ENCODE results near the gene KCNMB1. TPM values are rescaled to one million over a fixed set of nuclear protein-coding genes. Genes with fewer than 3 reads are reported as not detected.
A peak's percentile ranks its signal among the peaks of the same experiment; 100 is the strongest.

The KCNMB1 gene
- total and polyA plus RNA-seq, 2 experiments from 2014 or later = not detected

DNA sequence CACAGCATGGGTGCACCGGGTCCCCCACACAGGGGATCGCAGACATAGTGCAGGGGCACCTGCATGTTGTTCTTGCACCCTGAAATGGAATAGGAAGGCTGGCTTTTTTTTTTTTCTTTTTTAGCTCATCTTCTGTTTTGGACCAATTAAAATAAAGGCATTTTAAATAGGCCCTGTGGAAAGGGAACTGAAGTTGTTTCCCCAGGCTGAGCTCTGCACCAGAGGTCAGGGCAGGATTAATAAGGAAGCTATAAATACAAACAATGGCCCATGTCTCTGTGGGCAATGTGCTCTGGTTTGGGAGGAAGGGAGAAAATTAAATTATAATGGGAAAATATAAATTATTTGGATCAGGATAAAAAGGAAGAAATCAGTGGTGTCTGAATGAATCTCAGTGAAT lies 21.2 kb upstream of the KCNMB1 start:
- Histone ChIP-seq H3K4me1 (ENCODE audit: insufficient read depth) (no peaks in the 10 kb centered on the region), H3K4me3 (no peak overlapping the region), H3K9me2 (ENCODE audit: insufficient read depth) (no peaks in the 10 kb centered on the region), H3K27ac (no peak overlapping the region), H3K4me2 (ENCODE audit: unreplicated experiment) (no peak overlapping the region), H3K36me3 (ENCODE audit: low read depth) (no peaks in the 10 kb centered on the region), H2AFZ (no peak overlapping the region), H3K9ac (no peak overlapping the region), H3K27me3 (replicated peaks; ENCODE audit: insufficient read depth) (peaks cover 18% of the 10 kb centered on the region; the same call in 1 of the 2 replicates), H3K79me2 (ENCODE audit: insufficient read depth) (no peaks in the 10 kb centered on the region), H3K9me3 (ENCODE audit: low read depth) (no peaks in the 10 kb centered on the region), H3F3A (ENCODE audit: insufficient read depth) (no peaks in the 10 kb centered on the region), H4K20me1 (ENCODE audit: insufficient read depth) (no peaks in the 10 kb centered on the region)
- TF ChIP-seq EZH2 (IDR thresholded peaks at IDR 0.05; ENCODE audit: insufficient read depth, poor library complexity, severe bottlenecking) (no peak), EZH2phosphoT487 (IDR thresholded peaks at IDR 0.05; ENCODE audit: insufficient read depth, low read depth) (no peak)
- in situ Hi-C loops (cut with MboI) = loop anchor here (25.0 kb wide), 1 partner anchor 298 kb away; the partner anchor contains the start of gene FOXI1
- DNase-seq = no peak
- WGBS, 2 experiments (ENCODE audit: low coverage in 1 of 2, low lambda C conversion rate in 2 of 2, missing lambda C conversion rate in 2 of 2) = 70% methylated on average over 2 of the region's 2 CpGs

DNA sequence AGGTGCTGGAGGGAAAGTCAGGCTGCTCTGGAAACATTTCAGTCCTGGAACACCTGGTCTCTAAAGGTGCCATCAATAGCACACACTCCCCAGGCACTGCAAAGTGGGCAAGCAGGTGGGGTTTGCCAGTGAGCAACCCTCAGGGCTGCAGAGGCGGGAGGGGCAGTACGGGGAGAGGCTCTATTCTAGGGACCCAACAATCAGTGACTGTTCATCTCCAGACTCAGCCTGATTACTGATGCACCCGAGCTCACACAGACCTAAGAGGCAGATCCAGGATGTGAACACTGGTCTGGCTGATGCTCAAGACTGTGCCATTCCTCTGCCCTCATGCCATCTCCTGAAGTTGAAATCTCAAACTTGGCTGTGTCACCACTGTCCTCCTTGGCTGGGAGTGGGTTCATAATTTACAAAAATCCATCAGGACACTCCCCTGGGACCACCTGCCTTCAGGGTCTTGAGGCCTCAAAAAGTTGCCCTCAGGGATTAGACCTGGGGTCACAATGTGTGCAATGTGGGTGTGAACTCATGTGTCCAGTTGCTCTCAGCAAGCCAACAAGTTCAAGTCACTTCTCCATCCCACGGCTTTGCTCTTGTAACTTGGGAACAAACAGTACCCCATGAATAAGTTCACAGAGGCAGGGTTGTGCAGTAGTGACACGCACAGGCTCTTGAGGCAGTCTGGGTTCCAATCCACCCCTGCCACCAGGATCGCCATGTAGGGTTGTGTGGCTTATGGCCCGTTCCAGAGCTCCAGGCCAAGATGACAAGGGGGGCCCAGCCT lies 19.9 kb upstream of the KCNMB1 start:
- H3K9me2 ChIP-seq (ENCODE audit: insufficient read depth) = no peaks in the 10 kb centered on the region
- H3K4me3 ChIP-seq = no peak overlapping the region
- no peaks in the 10 kb centered on the region for H4K20me1 ChIP-seq (ENCODE audit: insufficient read depth)
- in situ Hi-C loops (cut with MboI) = loop anchor here (25.0 kb wide), 1 partner anchor 297 kb away; the partner anchor contains the start of gene FOXI1
- no peaks in the 10 kb centered on the region for H3F3A ChIP-seq (ENCODE audit: insufficient read depth)
- H3K27me3 ChIP-seq (replicated peaks; ENCODE audit: insufficient read depth) = peaks cover 21% of the 10 kb centered on the region; the same call in 1 of the 2 replicates
- H3K79me2 ChIP-seq (ENCODE audit: insufficient read depth) = no peaks in the 10 kb centered on the region
- H3K36me3 ChIP-seq (ENCODE audit: low read depth) = no peaks in the 10 kb centered on the region
- H3K4me2 ChIP-seq (ENCODE audit: unreplicated experiment) = no peak overlapping the region
- H2AFZ ChIP-seq = no peak overlapping the region
- 54 to 70% methylated on average over 7 of the region's 7 CpGs for WGBS, 2 experiments (ENCODE audit: low coverage in 1 of 2, low lambda C conversion rate in 2 of 2, missing lambda C conversion rate in 2 of 2)
- no peak overlapping the region for H3K27ac ChIP-seq
- H3K4me1 ChIP-seq (ENCODE audit: insufficient read depth) = no peaks in the 10 kb centered on the region
- no peak for TF ChIP-seq EZH2 (IDR thresholded peaks at IDR 0.05; ENCODE audit: insufficient read depth, poor library complexity, severe bottlenecking)
- no peak for TF ChIP-seq EZH2phosphoT487 (IDR thresholded peaks at IDR 0.05; ENCODE audit: insufficient read depth, low read depth)
- H3K9ac ChIP-seq = no peak overlapping the region
- no peak for DNase-seq
- H3K9me3 ChIP-seq (ENCODE audit: low read depth) = no peaks in the 10 kb centered on the region

DNA sequence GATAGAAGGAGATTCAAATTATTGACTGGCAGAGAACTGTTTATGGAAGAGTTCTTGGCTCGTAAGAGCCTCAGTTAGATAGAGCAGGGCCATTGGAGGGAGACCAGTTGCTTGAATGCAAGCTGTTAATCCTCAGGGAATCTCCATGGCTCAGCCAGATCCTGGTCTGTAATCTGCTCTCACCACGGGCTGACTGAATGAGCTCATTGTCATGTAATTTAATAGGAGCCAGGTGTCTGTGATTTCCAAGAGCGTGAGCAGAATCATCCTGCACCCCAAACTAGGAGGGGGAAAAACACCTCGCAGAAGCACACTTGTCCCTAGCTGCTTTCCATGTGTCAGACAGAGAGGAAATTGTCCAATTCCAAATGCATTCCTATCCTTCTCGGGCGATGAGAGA lies 19.1 kb upstream of the KCNMB1 start:
- peak; percentile 20 for DNase-seq
- Histone ChIP-seq H3K27me3 (replicated peaks; ENCODE audit: insufficient read depth) (peaks cover 29% of the 10 kb centered on the region), H3K9ac (no peak overlapping the region), H3K4me2 (ENCODE audit: unreplicated experiment) (no peak overlapping the region), H2AFZ (no peak overlapping the region), H4K20me1 (ENCODE audit: insufficient read depth) (no peaks in the 10 kb centered on the region), H3K36me3 (ENCODE audit: low read depth) (no peaks in the 10 kb centered on the region), H3K27ac (no peak overlapping the region), H3K4me3 (no peak overlapping the region), H3F3A (ENCODE audit: insufficient read depth) (no peaks in the 10 kb centered on the region), H3K9me3 (ENCODE audit: low read depth) (no peaks in the 10 kb centered on the region), H3K79me2 (ENCODE audit: insufficient read depth) (no peaks in the 10 kb centered on the region), H3K9me2 (ENCODE audit: insufficient read depth) (no peaks in the 10 kb centered on the region), H3K4me1 (ENCODE audit: insufficient read depth) (no peaks in the 10 kb centered on the region)
- in situ Hi-C loops (cut with MboI) = loop anchor here (25.0 kb wide), 1 partner anchor 296 kb away; the partner anchor contains the start of gene FOXI1
- 0 to 2% methylated on average over 6 of the region's 6 CpGs for WGBS, 2 experiments (ENCODE audit: low coverage in 1 of 2, low lambda C conversion rate in 2 of 2, missing lambda C conversion rate in 2 of 2)
- TF ChIP-seq EZH2 (IDR thresholded peaks at IDR 0.05; ENCODE audit: insufficient read depth, poor library complexity, severe bottlenecking) = no peak
- TF ChIP-seq EZH2phosphoT487 (IDR thresholded peaks at IDR 0.05; ENCODE audit: insufficient read depth, low read depth) = no peak

DNA sequence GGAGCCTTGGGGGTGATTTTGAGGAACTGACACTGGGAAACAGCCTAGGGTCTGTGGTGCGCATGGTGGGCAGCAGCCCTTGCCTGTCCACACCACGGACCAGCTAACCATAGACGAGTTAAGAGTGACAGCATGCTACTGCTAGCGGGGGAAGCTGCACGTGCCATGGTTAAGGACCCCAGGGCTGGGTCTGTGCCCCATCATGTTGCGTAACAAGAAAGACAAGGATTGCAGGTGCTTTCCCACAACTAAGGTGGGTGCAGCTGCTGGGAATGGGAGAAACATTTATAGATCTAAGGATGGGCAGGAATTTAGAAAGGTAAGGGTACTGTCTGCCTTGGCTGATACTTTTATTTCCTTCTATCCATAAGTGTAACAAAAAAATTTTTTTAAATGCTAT lies 17.9 kb upstream of the KCNMB1 start:
- in situ Hi-C loops (cut with MboI) = loop anchor here (25.0 kb wide), 1 partner anchor 295 kb away; the partner anchor contains the start of gene FOXI1
- TF ChIP-seq EZH2phosphoT487 (IDR thresholded peaks at IDR 0.05; ENCODE audit: insufficient read depth, low read depth) (no peak), EZH2 (IDR thresholded peaks at IDR 0.05; ENCODE audit: insufficient read depth, poor library complexity, severe bottlenecking) (no peak)

More for the DNA sequence above, 17.9 kb upstream of the KCNMB1 start:
- H3K4me3 ChIP-seq = no peak overlapping the region
- WGBS, 2 experiments (ENCODE audit: low coverage in 1 of 2, low lambda C conversion rate in 2 of 2, missing lambda C conversion rate in 2 of 2) = 54 to 73% methylated on average over 6 of the region's 6 CpGs
- H3K27ac ChIP-seq = no peak overlapping the region
- H3K9me3 ChIP-seq (ENCODE audit: low read depth) = no peaks in the 10 kb centered on the region
- no peaks in the 10 kb centered on the region for H4K20me1 ChIP-seq (ENCODE audit: insufficient read depth)
- H3K27me3 ChIP-seq (replicated peaks; ENCODE audit: insufficient read depth) = peaks cover 30% of the 10 kb centered on the region
- no peak overlapping the region for H3K4me2 ChIP-seq (ENCODE audit: unreplicated experiment)
- no peak for DNase-seq
- H3K9ac ChIP-seq = no peak overlapping the region
- no peaks in the 10 kb centered on the region for H3K79me2 ChIP-seq (ENCODE audit: insufficient read depth)
- H3F3A ChIP-seq (ENCODE audit: insufficient read depth) = no peaks in the 10 kb centered on the region
- H3K4me1 ChIP-seq (ENCODE audit: insufficient read depth) = no peaks in the 10 kb centered on the region
- H2AFZ ChIP-seq = no peak overlapping the region
- H3K9me2 ChIP-seq (ENCODE audit: insufficient read depth) = no peaks in the 10 kb centered on the region
- no peaks in the 10 kb centered on the region for H3K36me3 ChIP-seq (ENCODE audit: low read depth)

All from GM23248 (cell line).